ENCODE data around the gene FNDC3A.

The FNDC3A gene

DNA sequence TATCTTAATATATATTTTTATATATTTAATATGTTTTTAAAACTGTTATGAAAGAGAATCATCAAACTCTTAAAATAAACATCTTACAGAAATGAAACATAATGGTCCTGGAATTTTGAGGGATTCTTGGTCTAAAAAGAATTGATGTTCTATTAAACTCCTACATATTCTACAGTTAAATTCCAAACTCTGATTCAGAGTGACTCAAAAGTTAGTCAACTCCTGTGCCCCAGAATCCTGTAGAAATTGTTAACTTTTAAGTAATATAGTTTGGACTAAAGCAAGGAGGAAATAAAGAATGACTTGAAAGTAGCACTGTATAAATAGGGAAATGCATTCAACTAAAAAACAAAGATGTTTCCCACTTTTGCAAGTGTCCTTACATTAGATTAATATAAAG lies 47.7 kb downstream of the FNDC3A start:
- no peak overlapping the region for H3K4ac ChIP-seq (ENCODE audit: low read depth in 1 of 2, low read length in 2 of 2)

DNA sequence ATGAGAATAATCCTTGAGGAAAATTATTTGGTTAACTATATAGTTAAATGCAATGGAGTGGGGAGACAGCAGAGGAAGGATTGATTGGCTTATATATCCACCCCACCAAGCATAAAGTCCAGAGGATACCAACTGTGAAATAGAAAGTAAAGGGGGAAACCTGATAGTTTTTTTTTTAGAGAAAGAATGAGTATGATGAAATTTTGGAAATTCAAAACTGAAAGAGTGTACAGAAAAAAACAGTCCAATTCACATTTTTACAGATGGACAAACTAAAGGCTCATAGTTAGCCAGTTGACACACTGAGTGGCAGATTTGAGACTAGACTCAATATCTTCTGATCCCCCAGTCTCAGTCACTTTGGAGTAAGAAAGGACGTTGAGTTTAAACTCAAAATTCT lies 51.1 kb downstream of the FNDC3A start:
- WGBS, result no CpG with 5 or more reads among the region's 1 CpG
- Histone ChIP-seq H3K14ac (ENCODE audit: low read length in 2 of 2) (no peak overlapping the region), H3K79me1 (replicated peaks; ENCODE audit: low read length, poor library complexity, severe bottlenecking) (peaks cover 12% of the 10 kb centered on the region)

More for the DNA sequence above, 47.7 kb downstream of the FNDC3A start:
- Histone ChIP-seq H3K27ac (ENCODE audit: low read length, poor library complexity, severe bottlenecking) (no peak overlapping the region), H3K4me1 (ENCODE audit: control insufficient read depth, insufficient read depth, low read depth, low read length) (no peaks in the 10 kb centered on the region), H3K9ac (ENCODE audit: low read length) (no peak overlapping the region), H3K79me1 (replicated peaks; ENCODE audit: low read length, poor library complexity, severe bottlenecking) (peaks cover 13% of the 10 kb centered on the region), H3K27me3 (ENCODE audit: control insufficient read depth in 1 of 2, insufficient read depth in 1 of 2, low read length in 2 of 2) (no peaks in the 10 kb centered on the region), H2AFZ (ENCODE audit: low read depth, low read length) (no peak overlapping the region), H3K4me2 (ENCODE audit: low read length, poor library complexity, severe bottlenecking) (no peak overlapping the region), H2BK120ac (ENCODE audit: low read depth, low read length) (no peak overlapping the region), H4K91ac (ENCODE audit: low read length) (no peak overlapping the region), H3K23ac (ENCODE audit: low read length in 2 of 2) (no peak overlapping the region), H2BK15ac (ENCODE audit: low read depth, poor library complexity, severe bottlenecking) (no peak overlapping the region), H4K8ac (ENCODE audit: low read length) (no peak overlapping the region), H3K9me3 (ENCODE audit: control insufficient read depth, low read length) (peaks cover 6% of the 10 kb centered on the region), H2BK5ac (ENCODE audit: low read depth, low read length, poor library complexity, severe bottlenecking) (no peak overlapping the region), H3K14ac (ENCODE audit: low read length in 2 of 2) (no peak overlapping the region), H2BK12ac (ENCODE audit: low read length in 2 of 2) (no peak overlapping the region), H2AK5ac (ENCODE audit: low read length, severe bottlenecking) (no peak overlapping the region), H3K4me3 (ENCODE audit: insufficient read depth in 1 of 2, low read depth in 1 of 2, low read length in 2 of 2) (no peak overlapping the region), H3K18ac (ENCODE audit: low read depth in 1 of 2, low read length in 2 of 2) (no peak overlapping the region), H3K36me3 (ENCODE audit: control insufficient read depth in 1 of 2, insufficient read depth in 2 of 2, low read depth in 1 of 2, low read length in 2 of 2) (peaks cover 0 to 3% of the 10 kb centered on the region in 2 experiments)
- peak; percentile 34 for DNase-seq

DNA sequence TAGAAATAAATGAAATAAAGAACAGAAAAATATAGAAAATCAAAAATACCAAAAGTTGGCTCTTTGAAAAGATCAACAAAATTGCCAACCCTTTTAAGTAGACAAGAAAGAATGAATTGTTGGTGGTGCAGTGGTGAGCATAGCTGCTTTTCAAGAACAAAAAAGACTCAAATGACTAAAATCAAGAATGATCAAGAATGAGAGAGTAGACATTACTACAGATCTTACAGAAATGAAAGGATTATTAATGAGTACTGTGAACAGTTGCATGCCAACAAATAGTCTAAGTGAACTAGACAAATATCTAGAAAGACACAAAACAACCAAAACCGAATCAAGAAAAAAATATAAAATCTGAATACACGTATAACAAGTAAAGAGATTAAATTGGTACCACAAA lies 53.9 kb downstream of the FNDC3A start:
- H3K14ac ChIP-seq (ENCODE audit: low read length in 2 of 2), result no peak overlapping the region
- H2BK120ac ChIP-seq (ENCODE audit: low read depth, low read length), result no peak overlapping the region
- no peak overlapping the region for H4K8ac ChIP-seq (ENCODE audit: low read length)
- H3K36me3 ChIP-seq (ENCODE audit: control insufficient read depth in 1 of 2, insufficient read depth in 2 of 2, low read depth in 1 of 2, low read length in 2 of 2), result peaks cover 0 to 4% of the 10 kb centered on the region in 2 experiments
- no peaks in the 10 kb centered on the region for H3K27me3 ChIP-seq (ENCODE audit: control insufficient read depth in 1 of 2, insufficient read depth in 1 of 2, low read length in 2 of 2)
- peaks cover 12% of the 10 kb centered on the region for H3K79me1 ChIP-seq (replicated peaks; ENCODE audit: low read length, poor library complexity, severe bottlenecking)
- no peak overlapping the region for H2AK5ac ChIP-seq (ENCODE audit: low read length, severe bottlenecking)
- no peak overlapping the region for H2BK15ac ChIP-seq (ENCODE audit: low read depth, poor library complexity, severe bottlenecking)
- no peak overlapping the region for H3K4me2 ChIP-seq (ENCODE audit: low read length, poor library complexity, severe bottlenecking)
- WGBS, result 100% methylated on average over 2 of the region's 2 CpGs
- H3K4me3 ChIP-seq (ENCODE audit: insufficient read depth in 1 of 2, low read depth in 1 of 2, low read length in 2 of 2), result no peak overlapping the region
- DNase-seq, result no peak
- H3K9me3 ChIP-seq (ENCODE audit: control insufficient read depth, low read length), result peaks cover 2% of the 10 kb centered on the region
- no peak overlapping the region for H2BK12ac ChIP-seq (ENCODE audit: low read length in 2 of 2)
- H3K4ac ChIP-seq (ENCODE audit: low read depth in 1 of 2, low read length in 2 of 2), result no peak overlapping the region
- no peak overlapping the region for H3K27ac ChIP-seq (ENCODE audit: low read length, poor library complexity, severe bottlenecking)
- H3K18ac ChIP-seq (ENCODE audit: low read depth in 1 of 2, low read length in 2 of 2), result no peak overlapping the region
- H2BK5ac ChIP-seq (ENCODE audit: low read depth, low read length, poor library complexity, severe bottlenecking), result no peak overlapping the region
- H4K91ac ChIP-seq (ENCODE audit: low read length), result no peak overlapping the region
- H3K9ac ChIP-seq (ENCODE audit: low read length), result no peak overlapping the region
- no peaks in the 10 kb centered on the region for H3K4me1 ChIP-seq (ENCODE audit: control insufficient read depth, insufficient read depth, low read depth, low read length)
- H2AFZ ChIP-seq (ENCODE audit: low read depth, low read length), result no peak overlapping the region
- no peak overlapping the region for H3K23ac ChIP-seq (ENCODE audit: low read length in 2 of 2)

More for the DNA sequence above, 51.1 kb downstream of the FNDC3A start:
- peak; percentile 7 for DNase-seq
- Histone ChIP-seq H2BK120ac (ENCODE audit: low read depth, low read length) (no peak overlapping the region), H3K4me1 (ENCODE audit: control insufficient read depth, insufficient read depth, low read depth, low read length) (no peaks in the 10 kb centered on the region), H3K27ac (ENCODE audit: low read length, poor library complexity, severe bottlenecking) (no peak overlapping the region), H2AK5ac (ENCODE audit: low read length, severe bottlenecking) (no peak overlapping the region), H3K23ac (ENCODE audit: low read length in 2 of 2) (no peak overlapping the region), H4K8ac (ENCODE audit: low read length) (no peak overlapping the region), H3K36me3 (ENCODE audit: control insufficient read depth in 1 of 2, insufficient read depth in 2 of 2, low read depth in 1 of 2, low read length in 2 of 2) (peaks cover 0 to 4% of the 10 kb centered on the region in 2 experiments), H3K4me3 (ENCODE audit: insufficient read depth in 1 of 2, low read depth in 1 of 2, low read length in 2 of 2) (no peak overlapping the region), H3K9me3 (ENCODE audit: control insufficient read depth, low read length) (peaks cover 6% of the 10 kb centered on the region), H4K91ac (ENCODE audit: low read length) (no peak overlapping the region), H3K4me2 (ENCODE audit: low read length, poor library complexity, severe bottlenecking) (no peak overlapping the region), H2BK5ac (ENCODE audit: low read depth, low read length, poor library complexity, severe bottlenecking) (no peak overlapping the region), H2BK15ac (ENCODE audit: low read depth, poor library complexity, severe bottlenecking) (no peak overlapping the region), H3K18ac (ENCODE audit: low read depth in 1 of 2, low read length in 2 of 2) (no peak overlapping the region), H3K9ac (ENCODE audit: low read length) (no peak overlapping the region), H2BK12ac (ENCODE audit: low read length in 2 of 2) (no peak overlapping the region), H3K4ac (ENCODE audit: low read depth in 1 of 2, low read length in 2 of 2) (no peak overlapping the region), H2AFZ (ENCODE audit: low read depth, low read length) (no peak overlapping the region), H3K27me3 (ENCODE audit: control insufficient read depth in 1 of 2, insufficient read depth in 1 of 2, low read length in 2 of 2) (no peaks in the 10 kb centered on the region)

DNA sequence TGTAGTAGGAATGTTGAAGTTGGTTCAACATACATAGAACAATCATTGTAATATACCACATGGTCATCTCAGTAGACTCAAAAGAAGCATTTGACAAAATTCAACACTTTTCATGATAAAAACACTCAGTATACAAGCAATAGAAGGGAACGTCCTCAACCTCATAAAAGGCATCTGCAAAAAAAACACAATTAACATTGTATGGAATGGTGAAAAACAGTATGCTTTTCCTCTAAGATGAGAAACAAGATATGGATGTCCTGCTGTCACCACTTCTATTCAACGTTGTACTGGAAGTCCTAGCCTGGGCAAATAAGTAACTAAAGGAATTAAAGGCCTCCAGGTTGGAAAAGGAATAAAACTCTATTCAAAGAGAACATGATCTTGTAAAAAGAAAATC lies 54.5 kb downstream of the FNDC3A start:
- Histone ChIP-seq H3K23ac (ENCODE audit: low read length in 2 of 2) (no peak overlapping the region), H3K14ac (ENCODE audit: low read length in 2 of 2) (no peak overlapping the region), H3K79me1 (replicated peaks; ENCODE audit: low read length, poor library complexity, severe bottlenecking) (peaks cover 12% of the 10 kb centered on the region), H3K4me3 (ENCODE audit: insufficient read depth in 1 of 2, low read depth in 1 of 2, low read length in 2 of 2) (no peak overlapping the region), H3K4me1 (ENCODE audit: control insufficient read depth, insufficient read depth, low read depth, low read length) (no peaks in the 10 kb centered on the region), H2BK15ac (ENCODE audit: low read depth, poor library complexity, severe bottlenecking) (no peak overlapping the region), H2BK5ac (ENCODE audit: low read depth, low read length, poor library complexity, severe bottlenecking) (no peak overlapping the region), H3K27ac (ENCODE audit: low read length, poor library complexity, severe bottlenecking) (no peak overlapping the region), H3K27me3 (ENCODE audit: control insufficient read depth in 1 of 2, insufficient read depth in 1 of 2, low read length in 2 of 2) (no peaks in the 10 kb centered on the region), H4K8ac (ENCODE audit: low read length) (no peak overlapping the region), H3K9ac (ENCODE audit: low read length) (no peak overlapping the region), H3K4me2 (ENCODE audit: low read length, poor library complexity, severe bottlenecking) (no peak overlapping the region), H3K36me3 (ENCODE audit: control insufficient read depth in 1 of 2, insufficient read depth in 2 of 2, low read depth in 1 of 2, low read length in 2 of 2) (peaks cover 0 to 4% of the 10 kb centered on the region in 2 experiments), H2AK5ac (ENCODE audit: low read length, severe bottlenecking) (no peak overlapping the region), H3K18ac (ENCODE audit: low read depth in 1 of 2, low read length in 2 of 2) (no peak overlapping the region), H2BK12ac (ENCODE audit: low read length in 2 of 2) (no peak overlapping the region), H2BK120ac (ENCODE audit: low read depth, low read length) (no peak overlapping the region), H2AFZ (ENCODE audit: low read depth, low read length) (no peak overlapping the region), H3K9me3 (ENCODE audit: control insufficient read depth, low read length) (no peaks in the 10 kb centered on the region), H4K91ac (ENCODE audit: low read length) (no peak overlapping the region), H3K4ac (ENCODE audit: low read depth in 1 of 2, low read length in 2 of 2) (no peak overlapping the region)
- DNase-seq, result no peak
- no CpG with 5 or more reads among the region's 2 CpGs for WGBS

All from mesenchymal stem cell (in vitro differentiated cells and primary cell).